ENCODE results near the gene ABHD4. TPM values are rescaled to one million over a fixed set of nuclear protein-coding genes. Genes with fewer than 3 reads are reported as not detected.

ABHD4 gene
- total and polyA plus RNA-seq, 2 donors (not counting 1 experiment from before 2014, with no cell fraction given) = 10.5 to 22.7 TPM

GRCh38 chr14:22577334-22577908 lies 20.7 kb upstream of the ABHD4 start:
- H3K27me3 ChIP-seq (replicated peaks in 1 of 4; ENCODE audit: control extremely low read depth in 1 of 4, control insufficient read depth in 3 of 4, insufficient read depth in 4 of 4, low read length in 3 of 4) = no peaks in the 10 kb centered on the region
- intact Hi-C loops (cut with micrococcal nuclease) = no loop called here
- Mint-ChIP-seq H3K27ac (no peak overlapping the region), H3K4me1 (peaks cover 19% of the 10 kb centered on the region), H3K4me3 (no peak overlapping the region), H3K9me3 (ENCODE audit: insufficient read depth) (no peaks in the 10 kb centered on the region), H3K27me3 (no peaks in the 10 kb centered on the region)
- no peak overlapping the region for H2AFZ ChIP-seq (ENCODE audit: insufficient read depth, low read depth, low read length, poor library complexity, severe bottlenecking)
- TF ChIP-seq CTCF (IDR thresholded peaks at IDR 0.05) (no peak), EZH2 (IDR thresholded peaks at IDR 0.05; ENCODE audit: borderline replicate concordance, insufficient read depth, low read depth, low read length, poor library complexity, severe bottlenecking) (no peak)
- H4K20me1 ChIP-seq (ENCODE audit: control insufficient read depth, insufficient read depth, low read length, poor library complexity, severe bottlenecking) = no peaks in the 10 kb centered on the region
- H3K27ac ChIP-seq (ENCODE audit: low read length in 2 of 2) = no peak overlapping the region
- ChIA-PET CTCF (no interaction called here), POLR2A (no interaction called here)
- ATAC-seq (ENCODE audit: low read depth) (no peak), DNase-seq (no peak)
- H3K79me2 ChIP-seq (ENCODE audit: control insufficient read depth, insufficient read depth, low read length) = peaks cover 77% of the 10 kb centered on the region
- no peak overlapping the region for H3K4me2 ChIP-seq (replicated peaks; ENCODE audit: low read depth, low read length, poor library complexity, severe bottlenecking)
- no peak overlapping the region for H3K4me3 ChIP-seq (ENCODE audit: control extremely low read depth in 1 of 5, extremely low read depth in 1 of 5, insufficient read depth in 1 of 5, low read depth in 2 of 5, low read length in 4 of 5)
- H3K9ac ChIP-seq (ENCODE audit: low read length) = no peak overlapping the region
- no peaks in the 10 kb centered on the region for H3K4me1 ChIP-seq (ENCODE audit: control insufficient read depth in 2 of 2, insufficient read depth in 2 of 2, low read length in 2 of 2)
- WGBS (ENCODE audit: insufficient coverage) = no CpG with 5 or more reads among the region's 6 CpGs
- no peaks in the 10 kb centered on the region for H3K9me3 ChIP-seq (ENCODE audit: control extremely low read depth in 1 of 3, control insufficient read depth in 2 of 3, insufficient read depth in 1 of 3, low read length in 2 of 3)
- H3K36me3 ChIP-seq (replicated peaks in 1 of 2; ENCODE audit: control extremely low read depth in 1 of 2, control insufficient read depth in 1 of 2, extremely low read depth in 1 of 2, insufficient read depth in 2 of 2, low read length in 1 of 2) = peaks cover 16 to 23% of the 10 kb centered on the region in 2 experiments

GRCh38 chr14:22579236-22579635 lies 18.9 kb upstream of the ABHD4 start:
- WGBS (ENCODE audit: insufficient coverage) = no CpG with 5 or more reads among the region's 2 CpGs
- ChIA-PET POLR2A (no interaction called here), CTCF (interaction anchor here (1.3 to 1.7 kb wide), 2 partner anchors 9 to 11 kb away, joined by 6 to 9 read pairs; no protein-coding TSS in a partner anchor)
- ATAC-seq (ENCODE audit: low read depth) = no peak
- intact Hi-C loops (cut with micrococcal nuclease) = no loop called here
- Histone ChIP-seq H3K9me3 (ENCODE audit: control extremely low read depth in 1 of 3, control insufficient read depth in 2 of 3, insufficient read depth in 1 of 3, low read length in 2 of 3) (no peaks in the 10 kb centered on the region), H3K36me3 (replicated peaks in 1 of 2; ENCODE audit: control extremely low read depth in 1 of 2, control insufficient read depth in 1 of 2, extremely low read depth in 1 of 2, insufficient read depth in 2 of 2, low read length in 1 of 2) (peaks cover 7 to 10% of the 10 kb centered on the region in 2 experiments), H3K4me2 (replicated peaks; ENCODE audit: low read depth, low read length, poor library complexity, severe bottlenecking) (no peak overlapping the region), H3K27me3 (replicated peaks in 1 of 4; ENCODE audit: control extremely low read depth in 1 of 4, control insufficient read depth in 3 of 4, insufficient read depth in 4 of 4, low read length in 3 of 4) (no peaks in the 10 kb centered on the region), H3K9ac (ENCODE audit: low read length) (no peak overlapping the region), H3K4me1 (ENCODE audit: control insufficient read depth in 2 of 2, insufficient read depth in 2 of 2, low read length in 2 of 2) (peaks cover 3 to 6% of the 10 kb centered on the region in 2 donors), H4K20me1 (ENCODE audit: control insufficient read depth, insufficient read depth, low read length, poor library complexity, severe bottlenecking) (no peaks in the 10 kb centered on the region), H3K27ac (ENCODE audit: low read length in 2 of 2) (no peak overlapping the region), H2AFZ (ENCODE audit: insufficient read depth, low read depth, low read length, poor library complexity, severe bottlenecking) (no peak overlapping the region), H3K4me3 (ENCODE audit: control extremely low read depth in 1 of 5, extremely low read depth in 1 of 5, insufficient read depth in 1 of 5, low read depth in 2 of 5, low read length in 4 of 5) (no peak overlapping the region), H3K79me2 (ENCODE audit: control insufficient read depth, insufficient read depth, low read length) (peaks cover 88% of the 10 kb centered on the region)
- no peak overlapping the region for H3K4me3 Mint-ChIP-seq
- H3K9me3 Mint-ChIP-seq (ENCODE audit: insufficient read depth) = no peaks in the 10 kb centered on the region
- H3K27me3 Mint-ChIP-seq = no peaks in the 10 kb centered on the region
- H3K27ac Mint-ChIP-seq = no peak overlapping the region
- no peak for TF ChIP-seq CTCF (IDR thresholded peaks at IDR 0.05)
- TF ChIP-seq EZH2 (IDR thresholded peaks at IDR 0.05; ENCODE audit: borderline replicate concordance, insufficient read depth, low read depth, low read length, poor library complexity, severe bottlenecking) = no peak
- H3K4me1 Mint-ChIP-seq = peaks cover 29% of the 10 kb centered on the region
- DNase-seq = no peak

All from B cell (primary cell).